NB4 (cell line): ENCODE measurements around the gene PLSCR3.

Experiments used
- DNase-seq: peaks from one replicate; pipeline ENCODE4 v3.0.0; 2010; ENCODE audit warnings: low read depth
- H3K4me3 ChIP-seq: one replicate; pipeline ENCODE4 v1.5.1; 2011; ENCODE audit warnings: mild to moderate bottlenecking, low read depth, low read length, moderate library complexity
- CTCF ChIP-seq: IDR thresholded peaks from one replicate; pipeline ENCODE4 v1.5.1; 2012; ENCODE audit warnings: low read depth, low read length
- MAX ChIP-seq: IDR thresholded peaks from 2 replicates; pipeline ENCODE4 v1.6.1; 2011; ENCODE audit warnings: low read depth, low read length
- MYC ChIP-seq: IDR thresholded peaks from 2 replicates; pipeline ENCODE4 v1.6.1; 2011; ENCODE audit warnings: low read depth, low read length
- POLR2A ChIP-seq: IDR thresholded peaks from 2 replicates; pipeline ENCODE4 v1.6.1; 2011; ENCODE audit warnings: mild to moderate bottlenecking; ENCODE audit not compliant: insufficient read length; ENCODE audit errors: extremely low read depth

The PLSCR3 gene

GRCh38 chr17:7354262-7354843 lies 40.0 kb downstream of the PLSCR3 start:
- TF ChIP-seq MYC (no peak), MAX (no peak), CTCF (no peak), POLR2A (no peak)
- H3K4me3 ChIP-seq: no peak overlapping the region
- no peak for DNase-seq

- DNase-seq: no peak
- TF ChIP-seq CTCF: no peak
- no peak for TF ChIP-seq MYC
- TF ChIP-seq MAX: no peak
- TF ChIP-seq POLR2A: no peak
- no peak overlapping the region for H3K4me3 ChIP-seq
Measured at GRCh38 chr17:7352910-7353635, 41.3 kb downstream of the PLSCR3 start.

GRCh38 chr17:7352503-7352889 lies 41.8 kb downstream of the PLSCR3 start:
- DNase-seq: no peak
- TF ChIP-seq MYC (no peak), MAX (no peak), POLR2A (no peak), CTCF (no peak)
- peak overlapping the region; percentile 49 for H3K4me3 ChIP-seq

- peak; percentile 80 for DNase-seq
- TF ChIP-seq POLR2A: no peak
- TF ChIP-seq MAX: no peak
- peak within 1 kb of the TSS; percentile 49 for H3K4me3 ChIP-seq
Measured at GRCh38 chr17:7351665-7352502, 42.4 kb downstream of the PLSCR3 start, which contains the start of gene KCTD11. TSS of gene KCTD11 (plus strand) at chr17:7352162.

GRCh38 chr17:7348478-7349242 lies 45.7 kb downstream of the PLSCR3 start:
- TF ChIP-seq POLR2A (no peak), CTCF (no peak), MYC (no peak), MAX (no peak)
- DNase-seq: peak; percentile 64
- no peak overlapping the region for H3K4me3 ChIP-seq
